ENCODE measurements around the gene UAP1L1.

DNA sequence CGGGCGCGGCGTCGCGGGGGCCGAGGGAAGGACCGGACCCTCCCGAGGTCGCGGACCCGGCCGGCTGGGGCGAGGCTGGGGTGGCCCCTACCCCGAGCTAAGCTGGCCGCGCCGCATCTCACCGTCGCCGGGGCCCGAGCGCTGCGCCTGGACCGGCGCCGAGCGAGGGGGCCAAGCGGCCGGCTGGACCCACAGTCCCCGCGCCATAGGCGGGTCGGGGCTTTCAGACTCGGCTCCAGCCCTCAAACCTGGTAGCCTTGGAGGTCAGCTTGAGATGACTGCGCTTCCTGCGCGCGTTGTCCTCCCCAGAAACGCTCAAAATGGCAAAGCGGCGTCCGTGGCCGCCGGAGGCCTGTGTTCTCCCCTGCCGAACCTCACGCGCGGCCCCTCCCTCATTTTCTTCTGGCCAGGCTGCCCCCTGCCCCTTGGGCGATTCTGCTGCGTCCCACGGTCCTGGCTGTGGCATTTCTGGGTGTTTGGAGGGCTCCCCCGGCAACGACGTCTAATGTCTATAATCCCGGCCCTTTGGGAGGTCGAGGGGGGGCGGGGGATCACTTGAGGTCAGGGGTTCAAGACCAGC, 52.9 kb downstream of the UAP1L1 start:
- TF ChIP-seq POLR2A (IDR thresholded peaks at IDR 0.05) (no peak), CTCF (IDR thresholded peaks at IDR 0.05) (no peak)

All from testis (tissue), 2 donors.